SKM-1 (cell line): ENCODE data around the gene WDR19.
"Not testable (repeated sequence)": the region's sequence is repeated elsewhere in the genome, so short reads cannot be mapped to it uniquely, and the experiment has no call there.

Experiments used
- DNase-seq: peaks from one replicate; lab custom pipeline; 2025; ENCODE audit not compliant: unreplicated experiment; lab: John Stamatoyannopoulos, UW

Gene WDR19

GRCh38 chr4:39232100-39232499 is 49.8 kb downstream of the WDR19 start:
- DNase-seq = no peak

- no peak for DNase-seq
Observed at GRCh38 chr4:39233114-39233513, 50.8 kb downstream of the WDR19 start.

GRCh38 chr4:39233783-39234182 is 51.5 kb downstream of the WDR19 start:
- no peak for DNase-seq

- no peak for DNase-seq
Observed at GRCh38 chr4:39235021-39235420, 52.7 kb downstream of the WDR19 start.

GRCh38 chr4:39235696-39236095 is 53.4 kb downstream of the WDR19 start:
- no peak for DNase-seq

GRCh38 chr4:39237179-39237578 is 54.9 kb downstream of the WDR19 start:
- DNase-seq = no peak

- DNase-seq = no peak
Observed at GRCh38 chr4:39243462-39243861, 61.1 kb downstream of the WDR19 start.

- DNase-seq = no peak
Observed at GRCh38 chr4:39255266-39255665, 72.9 kb downstream of the WDR19 start.

- no peak for DNase-seq
Observed at GRCh38 chr4:39255871-39256270, 73.5 kb downstream of the WDR19 start.

- no peak for DNase-seq
Observed at GRCh38 chr4:39256436-39256835, 74.1 kb downstream of the WDR19 start.

- no peak for DNase-seq
Observed at GRCh38 chr4:39259571-39260330, 77.4 kb downstream of the WDR19 start.

GRCh38 chr4:39263895-39264294 is 81.6 kb downstream of the WDR19 start:
- no peak for DNase-seq

GRCh38 chr4:39274503-39274902 is 92.2 kb downstream of the WDR19 start:
- no peak for DNase-seq

GRCh38 chr4:39277661-39278060 is 95.3 kb downstream of the WDR19 start:
- DNase-seq = not testable (repeated sequence)

- DNase-seq = no peak
Observed at GRCh38 chr4:39278476-39278875, 96.1 kb downstream of the WDR19 start.

GRCh38 chr4:39279416-39279815 is 97.1 kb downstream of the WDR19 start:
- DNase-seq = no peak

GRCh38 chr4:39280770-39281169 is 98.4 kb downstream of the WDR19 start:
- DNase-seq = no peak

- DNase-seq = no peak
Observed at GRCh38 chr4:39285111-39285795, 102.9 kb downstream of the WDR19 start.

- no peak for DNase-seq
Observed at GRCh38 chr4:39285853-39286252, 103.5 kb downstream of the WDR19 start.

GRCh38 chr4:39286263-39286662 is 103.9 kb downstream of the WDR19 start:
- DNase-seq = no peak

- no peak for DNase-seq
Observed at GRCh38 chr4:39287223-39287622, 104.9 kb downstream of the WDR19 start.

GRCh38 chr4:39291686-39292085 is 109.4 kb downstream of the WDR19 start:
- DNase-seq = no peak

- not testable (repeated sequence) for DNase-seq
Observed at GRCh38 chr4:39292433-39292832, 110.1 kb downstream of the WDR19 start.
